HEK293T (cell line): ENCODE results near the gene CFAP70.

Experiments used
- ARNT ChIP-seq: fragments of 450-650 bp; IDR thresholded peaks from 2 replicates; pipeline ENCODE4 v1.6.1; 2017; ENCODE audit warnings: mild to moderate bottlenecking
- BHLHE40 ChIP-seq: fragments of 450-650 bp; IDR thresholded peaks from 2 replicates; pipeline ENCODE4 v1.6.1; 2016; ENCODE audit warnings: mild to moderate bottlenecking, moderate library complexity, borderline replicate concordance
- FOXK2 ChIP-seq: fragments of 450-650 bp; IDR thresholded peaks from 2 replicates; pipeline ENCODE4 v1.6.1; 2016; ENCODE audit warnings: mild to moderate bottlenecking
- LEF1 ChIP-seq: fragments of 450-650 bp; IDR thresholded peaks from 2 replicates; pipeline ENCODE4 v1.6.1; 2017; ENCODE audit warnings: mild to moderate bottlenecking, borderline replicate concordance
- NFRKB ChIP-seq: fragments of 450-650 bp; IDR thresholded peaks from 2 replicates; pipeline ENCODE4 v1.6.1; 2016; ENCODE audit warnings: mild to moderate bottlenecking, moderate library complexity
- SP1 ChIP-seq: fragments of 450-650 bp; IDR thresholded peaks from 2 replicates; pipeline ENCODE4 v1.6.1; 2017
- SUZ12 ChIP-seq: fragments of 450-650 bp; IDR thresholded peaks from 2 replicates; pipeline ENCODE4 v1.6.1; 2016; ENCODE audit warnings: mild to moderate bottlenecking

GRCh38 chr10:73215749-73216148 lies 142.9 kb downstream of the CFAP70 start:
- no peak for TF ChIP-seq FOXK2
- TF ChIP-seq NFRKB, result no peak
- no peak for TF ChIP-seq BHLHE40
- no peak for TF ChIP-seq LEF1
- TF ChIP-seq ARNT, result no peak
- no peak for TF ChIP-seq SUZ12
- TF ChIP-seq SP1, result no peak
